Myocyte (in vitro differentiated cells): ENCODE results near the gene ZNF35. TPM values are rescaled to one million over a fixed set of nuclear protein-coding genes. Genes with fewer than 3 reads are reported as not detected.
"Not testable (repeated sequence)": the region's sequence is repeated elsewhere in the genome, so short reads cannot be mapped to it uniquely, and the experiment has no call there.

Experiments
- DNase-seq: peaks from one replicate; pipeline ENCODE4 v3.0.0-alpha.2; 2012; ENCODE audit warnings: low read depth
- polyA plus RNA-seq: library from polyadenylated mRNA; unstranded; fragments of >200 nt; gene quantifications from one replicate; pipeline ENCODE4 v1.2.1, GENCODE V29; 2012; ENCODE audit warnings: missing spikeins
- total RNA-seq: library from RNA; depleted of rRNA; stranded (reverse); fragments of >200 nt; gene quantifications from 2 replicates; pipeline ENCODE4 v1.2.3, GENCODE V29; 2014

Gene ZNF35
- 15.3 and 18.7 TPM in 2 replicates for total RNA-seq
- 5.8 TPM for polyA plus RNA-seq

DNA sequence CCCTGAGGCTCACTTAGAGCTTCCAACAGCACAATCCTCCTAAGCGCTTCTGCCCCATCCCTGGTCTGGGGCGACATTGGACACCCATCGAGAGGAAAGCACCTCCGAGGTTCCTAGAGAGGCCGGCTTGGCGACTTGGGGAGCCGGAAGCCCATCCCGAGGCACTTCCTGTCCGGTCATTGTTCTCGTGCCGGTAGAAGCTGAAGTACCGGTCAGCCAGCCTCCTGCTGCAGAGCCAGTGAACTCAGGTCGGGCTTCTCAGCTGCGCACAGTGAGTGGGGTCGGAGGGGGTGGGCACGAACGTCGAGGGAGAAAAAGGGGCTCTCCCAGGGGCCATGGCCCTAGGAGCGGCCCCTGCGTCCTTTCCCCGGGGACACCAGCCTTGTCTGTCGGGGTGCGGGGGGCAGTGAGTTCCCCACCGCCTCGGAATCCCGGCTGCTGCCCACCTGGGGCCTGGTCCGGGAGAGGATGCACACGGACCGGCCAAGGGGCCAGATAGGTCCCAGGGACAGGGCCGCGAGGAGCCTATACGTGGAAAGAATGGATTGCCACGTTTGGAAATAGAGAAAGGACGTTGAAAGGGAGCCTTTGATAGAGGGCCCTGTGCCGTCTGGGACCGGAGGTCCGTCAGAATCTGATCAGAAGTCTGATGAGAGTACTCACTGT is at the start of gene ZNF35:
TSS of gene ZNF35 (plus strand) at position 169 of the 666 bp plus-strand sequence. CDS start 2,336 bp downstream, outside the sequence.
- DNase-seq: peak; percentile 92

DNA sequence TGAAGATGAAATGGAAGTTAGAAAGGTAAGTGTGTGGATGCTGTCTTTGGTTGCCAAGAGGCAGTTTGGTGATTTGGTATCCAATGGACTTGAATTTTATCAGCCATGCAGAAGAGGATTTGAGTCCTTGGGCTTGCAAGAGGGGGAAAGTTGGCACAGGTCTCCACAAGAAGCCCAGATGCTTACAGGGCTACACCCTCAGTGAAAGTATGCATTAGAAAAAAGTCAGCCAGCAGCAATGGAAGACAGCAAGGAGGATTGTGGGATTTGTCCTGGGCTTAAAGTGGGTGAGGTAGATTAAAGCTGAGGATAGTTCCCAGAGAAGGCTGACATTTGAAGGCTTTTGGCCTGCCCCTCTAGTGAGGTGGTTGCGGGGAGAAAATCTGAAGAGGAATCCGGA is 46.8 kb upstream of the ZNF35 start:
- DNase-seq: no peak

DNA sequence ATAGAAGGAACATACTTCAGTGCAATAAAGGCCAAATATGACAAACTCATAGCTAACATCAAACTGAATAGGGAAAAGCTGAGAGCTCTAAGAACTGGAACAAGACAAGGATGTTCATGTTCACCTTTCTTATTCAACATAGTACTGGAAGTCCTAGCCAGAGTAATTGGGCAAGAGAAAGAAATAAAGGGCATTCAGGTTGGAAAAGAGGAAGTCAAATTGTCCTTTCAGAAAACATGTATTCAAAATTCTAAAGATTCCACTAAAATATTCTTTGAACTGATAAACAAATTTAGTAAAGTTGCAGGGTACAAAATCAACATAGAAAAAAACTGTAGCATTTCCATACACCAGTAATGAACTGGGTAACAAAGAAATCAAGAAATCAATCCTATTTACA is 35.9 kb upstream of the ZNF35 start:
- DNase-seq: no peak

DNA sequence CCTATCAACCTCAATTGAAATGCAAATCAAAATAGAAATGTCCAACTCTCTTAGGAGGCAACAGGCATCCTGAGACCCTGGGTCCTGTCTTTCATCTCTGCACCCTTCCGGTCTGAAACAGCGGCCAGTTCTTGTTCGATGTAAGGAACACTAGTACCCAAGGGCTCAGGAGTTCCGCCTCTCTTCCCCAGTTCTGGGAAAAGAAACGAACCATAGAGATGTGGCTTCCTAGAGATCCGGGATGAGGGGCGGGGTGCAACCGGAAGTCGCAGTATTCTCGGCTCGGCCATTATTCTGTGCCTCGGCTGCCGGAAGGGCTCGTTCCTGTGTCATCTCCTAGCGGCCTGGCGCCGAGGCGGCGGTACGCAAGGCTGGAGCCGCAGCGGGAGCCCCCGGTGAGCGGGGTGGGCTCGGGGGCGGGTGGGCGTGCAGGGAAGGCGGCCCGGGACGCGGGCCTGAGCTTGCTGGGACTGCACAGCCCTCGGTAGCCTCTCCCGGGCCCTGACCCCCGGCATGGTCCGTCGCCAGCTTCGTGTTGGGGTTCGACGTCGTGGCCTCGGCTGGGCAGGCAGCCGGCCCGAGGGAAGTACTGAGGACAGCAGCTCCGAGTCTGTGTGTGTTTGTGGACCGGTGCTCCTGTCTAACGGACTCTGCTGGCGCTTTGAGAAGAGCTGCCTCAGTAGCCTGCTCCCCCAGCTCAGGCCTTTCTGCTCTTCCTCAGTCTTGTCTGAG is 23.6 kb upstream of the ZNF35 start, which contains the start of gene ZNF197:
TSS of gene ZNF197 (plus strand) at position 288 of the 732 bp plus-strand sequence. CDS start 4,119 bp downstream, outside the sequence.
- peak; percentile 95 for DNase-seq

DNA sequence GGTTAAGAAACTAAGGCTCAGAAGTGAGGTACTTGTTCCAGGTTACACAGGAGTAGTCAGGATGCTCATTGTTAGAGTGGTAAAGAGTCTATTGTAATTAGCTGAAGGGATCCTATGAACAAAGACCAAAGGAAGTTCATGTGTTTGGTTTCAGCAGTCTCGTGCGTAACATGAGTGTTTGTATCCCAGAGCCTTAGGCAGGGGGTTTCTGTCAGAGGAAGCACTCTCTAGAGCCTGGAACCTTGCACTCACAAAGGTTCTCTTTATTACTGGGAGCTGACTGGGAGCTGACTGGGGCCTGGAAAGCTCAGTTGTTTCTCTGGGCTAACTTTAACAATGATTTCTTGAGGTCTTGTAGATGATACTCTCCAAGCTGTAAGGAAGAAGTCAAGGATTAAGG is 19.8 kb upstream of the ZNF35 start:
- no peak for DNase-seq

DNA sequence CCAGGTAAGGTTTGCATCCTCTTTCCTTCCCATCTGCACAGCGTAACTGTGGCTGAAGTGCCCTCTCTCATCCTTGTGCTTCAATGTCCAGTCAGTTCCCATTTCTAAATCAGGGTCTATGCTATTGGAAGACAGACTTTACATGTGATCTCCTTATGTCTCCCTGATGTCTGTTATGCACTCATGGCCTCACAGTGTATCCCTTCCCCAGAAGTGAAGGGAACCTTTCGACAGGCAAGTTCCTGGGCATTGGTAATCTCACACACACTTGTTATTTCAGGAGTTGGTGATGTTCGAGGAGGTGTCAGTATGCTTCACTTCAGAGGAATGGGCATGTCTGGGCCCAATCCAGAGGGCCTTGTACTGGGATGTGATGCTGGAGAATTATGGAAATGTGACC is 16.3 kb upstream of the ZNF35 start:
- no peak for DNase-seq

DNA sequence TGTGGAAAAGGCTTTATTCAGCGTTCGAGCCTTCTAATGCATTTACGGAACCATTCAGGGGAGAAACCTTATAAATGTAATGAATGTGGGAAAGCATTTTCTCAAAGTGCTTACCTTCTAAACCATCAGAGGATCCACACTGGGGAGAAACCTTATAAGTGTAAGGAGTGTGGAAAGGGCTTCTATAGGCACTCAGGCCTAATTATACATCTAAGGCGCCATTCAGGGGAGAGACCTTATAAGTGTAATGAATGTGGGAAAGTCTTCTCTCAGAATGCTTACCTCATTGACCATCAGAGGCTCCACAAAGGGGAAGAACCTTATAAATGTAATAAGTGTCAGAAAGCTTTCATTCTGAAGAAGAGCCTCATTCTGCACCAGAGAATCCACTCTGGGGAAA is 6.2 kb upstream of the ZNF35 start:
- no peak for DNase-seq

DNA sequence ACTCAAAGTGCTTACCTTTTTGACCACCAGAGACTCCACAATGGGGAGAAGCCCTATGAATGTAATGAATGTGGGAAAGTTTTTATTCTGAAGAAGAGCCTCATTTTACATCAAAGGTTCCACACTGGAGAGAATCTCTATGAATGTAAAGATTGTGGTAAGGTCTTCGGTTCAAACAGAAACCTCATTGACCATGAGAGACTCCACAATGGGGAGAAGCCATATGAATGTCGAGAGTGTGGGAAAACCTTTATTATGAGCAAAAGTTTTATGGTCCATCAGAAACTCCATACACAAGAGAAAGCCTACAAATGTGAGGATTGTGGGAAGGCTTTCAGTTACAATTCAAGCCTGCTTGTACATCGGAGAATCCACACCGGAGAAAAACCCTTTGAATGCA is 5.5 kb upstream of the ZNF35 start:
- no peak for DNase-seq

DNA sequence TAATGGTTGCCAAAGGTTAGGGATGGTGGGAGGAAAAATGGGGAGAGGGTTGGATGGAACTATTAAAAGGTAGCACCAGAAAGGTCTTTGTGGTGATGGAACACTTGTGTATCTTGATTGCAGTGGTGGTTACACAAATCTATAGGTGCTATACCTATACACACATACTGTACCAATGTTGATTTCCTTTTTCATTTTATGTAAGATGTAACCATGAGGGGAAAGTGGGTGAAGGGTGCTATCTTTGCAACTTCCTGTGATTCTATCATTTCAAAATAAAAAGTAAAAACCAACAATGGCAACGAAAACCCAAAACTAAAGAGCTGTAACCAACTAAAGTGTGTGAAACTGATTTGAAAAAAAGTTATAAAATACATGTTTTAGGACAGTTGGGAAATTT is 761 bp upstream of the ZNF35 start:
- DNase-seq: no peak

DNA sequence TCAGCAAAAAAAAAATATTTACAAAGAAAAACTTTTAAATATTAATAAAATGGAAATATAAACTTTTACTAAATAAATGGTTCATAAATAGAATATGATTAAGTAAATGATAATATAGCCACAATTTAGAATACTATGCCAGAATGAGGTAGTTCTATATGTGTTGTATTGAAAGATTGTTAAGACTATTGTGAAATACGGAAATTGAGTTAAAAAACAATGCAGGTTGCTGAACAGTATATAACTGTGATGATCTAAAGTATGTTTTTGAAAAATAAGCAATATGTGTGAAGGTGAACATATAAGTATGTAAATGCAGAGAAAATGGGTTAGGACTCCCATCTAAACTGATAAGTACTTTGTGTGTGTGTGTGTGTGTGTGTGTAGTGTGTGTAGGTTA is 1.2 kb downstream of the ZNF35 start:
- no peak for DNase-seq

DNA sequence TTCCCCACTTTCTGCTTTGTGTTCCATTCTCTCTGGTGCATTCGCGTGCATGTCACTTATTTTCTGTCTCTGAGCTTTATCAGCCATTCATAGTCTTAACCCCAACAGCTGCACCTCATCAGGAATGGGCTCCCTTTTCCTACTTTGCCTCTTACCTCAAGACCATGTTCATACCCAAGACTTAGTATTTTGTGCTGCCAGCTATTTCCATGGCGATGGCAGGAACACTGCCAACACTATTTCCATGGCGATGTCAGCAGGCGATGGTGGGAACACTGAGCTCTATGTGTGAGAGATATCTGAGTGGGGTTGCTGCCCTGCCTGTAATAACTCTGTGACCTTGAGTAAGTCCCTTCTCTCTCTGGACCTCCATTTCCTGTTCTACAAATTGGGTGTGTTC is 5.5 kb downstream of the ZNF35 start:
- no peak for DNase-seq

DNA sequence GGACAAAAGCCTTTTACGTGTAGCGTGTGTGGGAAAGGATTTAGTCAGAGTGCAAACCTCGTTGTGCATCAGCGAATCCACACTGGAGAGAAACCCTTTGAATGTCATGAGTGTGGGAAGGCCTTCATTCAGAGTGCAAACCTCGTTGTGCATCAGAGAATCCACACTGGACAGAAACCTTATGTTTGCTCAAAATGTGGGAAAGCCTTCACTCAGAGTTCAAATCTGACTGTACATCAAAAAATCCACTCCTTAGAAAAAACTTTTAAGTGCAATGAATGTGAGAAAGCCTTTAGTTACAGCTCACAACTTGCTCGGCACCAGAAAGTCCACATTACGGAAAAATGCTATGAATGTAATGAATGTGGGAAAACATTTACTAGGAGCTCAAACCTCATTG is 10.5 kb downstream of the ZNF35 start:
- DNase-seq: no peak

DNA sequence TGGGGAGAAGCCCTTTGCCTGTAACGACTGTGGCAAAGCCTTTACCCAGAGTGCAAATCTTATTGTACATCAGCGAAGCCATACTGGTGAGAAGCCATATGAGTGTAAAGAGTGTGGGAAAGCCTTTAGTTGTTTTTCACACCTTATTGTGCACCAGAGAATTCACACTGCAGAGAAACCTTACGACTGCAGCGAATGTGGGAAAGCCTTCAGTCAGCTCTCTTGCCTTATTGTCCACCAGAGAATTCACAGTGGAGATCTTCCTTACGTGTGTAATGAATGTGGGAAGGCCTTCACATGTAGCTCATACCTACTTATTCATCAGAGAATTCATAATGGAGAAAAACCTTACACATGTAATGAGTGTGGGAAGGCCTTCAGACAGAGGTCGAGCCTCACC is 10.9 kb downstream of the ZNF35 start:
- no peak for DNase-seq

DNA sequence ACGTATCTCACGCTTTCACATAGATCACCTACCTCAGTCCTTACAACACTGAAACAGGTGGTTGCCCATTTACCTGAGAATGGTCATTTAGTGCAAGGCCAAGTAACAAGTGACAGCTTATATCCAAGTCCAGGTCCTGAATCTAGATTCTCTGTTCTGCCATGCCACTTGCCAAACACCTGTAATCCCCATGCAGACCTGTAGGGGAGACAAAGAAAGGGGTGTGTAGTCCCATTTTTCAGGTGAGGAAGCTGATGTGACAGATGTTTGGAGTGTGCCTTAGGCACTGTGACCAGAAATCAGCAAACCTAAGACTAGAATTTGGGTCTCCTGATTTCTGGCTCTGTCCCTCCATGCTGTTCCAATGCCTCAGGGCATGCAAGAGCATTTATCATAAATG is 12.7 kb downstream of the ZNF35 start:
- no peak for DNase-seq

DNA sequence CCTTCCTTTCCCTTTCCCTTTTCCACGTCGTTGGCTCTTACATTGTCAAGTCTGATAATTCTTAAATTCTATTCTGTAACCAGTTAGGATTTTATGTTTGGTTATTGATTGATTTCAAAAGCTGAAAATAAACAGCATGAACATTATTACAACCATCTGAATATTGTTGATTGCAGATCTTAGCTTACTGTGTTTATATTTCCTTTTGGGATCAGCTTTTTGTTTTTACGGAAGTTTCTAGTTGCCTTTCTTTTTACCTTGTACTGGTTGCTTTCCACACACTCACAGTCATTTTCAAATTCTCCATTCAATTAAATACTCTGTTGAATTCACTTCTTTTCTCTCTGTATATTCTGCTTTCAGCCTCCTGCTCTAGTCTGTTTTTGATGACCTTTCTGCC is 16.6 kb downstream of the ZNF35 start:
- no peak for DNase-seq

DNA sequence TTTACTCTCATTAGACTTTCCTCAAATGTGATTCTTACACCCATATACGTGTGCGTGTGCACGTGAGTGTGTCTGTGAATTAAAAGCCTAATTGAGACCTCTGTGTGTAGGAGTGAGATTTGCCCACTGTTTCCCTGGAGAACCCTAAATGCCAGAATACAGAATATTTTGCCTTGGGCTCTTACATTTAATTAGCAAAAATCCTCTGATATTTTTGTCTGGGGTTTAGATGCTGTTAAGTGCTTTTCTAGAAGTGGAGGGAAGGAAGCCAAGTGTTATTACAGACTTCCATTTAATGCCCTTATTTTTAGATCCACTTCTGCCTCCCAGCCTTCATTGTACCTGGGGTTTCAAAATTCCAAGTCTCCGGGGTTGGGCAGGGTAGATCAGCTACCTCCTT is 17.8 kb downstream of the ZNF35 start:
- DNase-seq: no peak

DNA sequence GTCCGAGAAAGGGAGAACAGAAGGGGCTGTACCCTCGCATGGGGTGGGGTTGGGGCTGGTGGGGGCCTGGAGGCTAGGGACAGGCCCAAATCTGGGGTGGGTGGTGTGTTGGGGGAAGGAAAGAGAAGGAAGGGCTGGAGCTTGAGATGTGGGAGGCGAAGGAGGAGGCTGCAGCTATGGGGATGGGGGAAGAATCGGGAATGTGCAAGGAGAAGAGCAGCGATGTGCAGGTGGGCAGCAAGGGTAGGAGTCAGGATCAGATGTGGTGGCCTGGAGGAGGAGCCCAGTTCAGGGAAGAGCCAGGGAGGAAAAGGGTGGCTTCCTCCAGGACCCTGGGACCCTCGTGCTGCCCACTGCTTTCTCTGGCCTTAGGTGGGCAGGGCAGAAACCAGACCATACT is 21.2 kb downstream of the ZNF35 start:
- DNase-seq: no peak

DNA sequence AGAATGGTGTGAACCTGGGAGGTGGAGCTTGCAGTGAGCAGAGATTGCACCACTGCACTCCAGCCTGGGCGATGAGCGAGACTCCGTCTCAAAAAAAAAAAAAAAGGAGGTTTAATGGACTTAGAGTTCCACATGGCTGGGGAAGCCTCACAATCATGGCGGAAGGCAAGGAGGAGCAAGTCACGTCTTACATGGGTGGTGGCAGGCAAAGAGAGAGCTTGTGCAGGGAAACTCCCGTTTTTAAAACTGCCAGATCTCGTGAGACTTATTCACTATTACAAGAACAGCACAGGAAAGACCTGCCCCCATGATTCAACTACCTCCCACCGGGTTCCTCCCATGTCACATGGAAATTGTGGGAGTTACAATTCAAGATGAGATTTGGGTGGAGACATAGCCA is 24.9 kb downstream of the ZNF35 start:
- DNase-seq: not testable (repeated sequence)

DNA sequence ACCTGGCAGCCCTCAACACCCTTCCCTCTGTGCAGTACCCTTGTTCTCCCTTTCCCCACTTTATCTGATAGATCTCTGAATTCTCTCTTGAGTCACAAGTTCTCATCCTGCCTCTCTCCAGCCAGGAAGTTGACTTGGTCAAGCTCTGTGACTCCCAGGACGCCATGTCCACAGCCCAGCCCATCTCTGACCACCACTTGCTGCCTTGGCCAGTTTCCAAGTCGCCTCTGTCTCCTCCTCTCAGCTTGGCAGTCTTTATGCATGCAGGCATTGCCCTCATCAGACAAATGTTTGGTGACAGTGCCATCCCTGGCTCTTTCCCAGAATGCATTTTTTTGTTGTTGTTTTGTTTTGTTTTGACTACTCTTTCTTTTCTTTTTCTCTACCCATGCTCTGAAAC is 25.7 kb downstream of the ZNF35 start:
- DNase-seq: peak; percentile 64

DNA sequence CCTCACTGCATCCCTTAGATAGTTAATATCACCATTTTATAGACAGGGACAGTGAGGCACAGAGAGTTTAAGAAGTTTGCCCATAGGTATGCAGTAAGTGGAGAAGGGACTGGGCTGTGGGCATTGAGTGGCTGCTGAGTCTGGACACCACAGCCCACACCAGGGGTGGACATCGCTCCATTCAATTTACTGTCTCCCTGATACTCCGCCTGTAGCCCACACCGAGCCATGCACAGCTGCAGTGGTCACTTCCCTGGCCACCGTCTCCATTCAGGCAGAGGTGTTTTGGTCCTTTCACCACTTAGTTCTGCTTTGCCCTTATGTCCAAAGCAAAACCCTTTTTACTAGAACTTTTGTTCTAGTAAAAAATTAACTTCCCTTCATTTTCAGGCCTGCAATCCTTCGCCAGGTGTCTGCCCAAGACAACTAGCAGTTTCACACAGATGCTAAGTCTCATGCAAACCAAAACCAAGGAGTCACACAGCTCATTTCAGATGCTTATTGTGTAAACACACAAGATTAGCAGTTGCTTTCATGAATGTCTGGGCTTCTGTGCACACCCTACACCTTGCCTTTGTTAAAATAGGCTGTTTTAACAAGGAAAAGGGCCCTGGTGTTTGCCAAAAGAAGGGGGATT is 30.1 kb downstream of the ZNF35 start:
- peak; percentile 75 for DNase-seq

DNA sequence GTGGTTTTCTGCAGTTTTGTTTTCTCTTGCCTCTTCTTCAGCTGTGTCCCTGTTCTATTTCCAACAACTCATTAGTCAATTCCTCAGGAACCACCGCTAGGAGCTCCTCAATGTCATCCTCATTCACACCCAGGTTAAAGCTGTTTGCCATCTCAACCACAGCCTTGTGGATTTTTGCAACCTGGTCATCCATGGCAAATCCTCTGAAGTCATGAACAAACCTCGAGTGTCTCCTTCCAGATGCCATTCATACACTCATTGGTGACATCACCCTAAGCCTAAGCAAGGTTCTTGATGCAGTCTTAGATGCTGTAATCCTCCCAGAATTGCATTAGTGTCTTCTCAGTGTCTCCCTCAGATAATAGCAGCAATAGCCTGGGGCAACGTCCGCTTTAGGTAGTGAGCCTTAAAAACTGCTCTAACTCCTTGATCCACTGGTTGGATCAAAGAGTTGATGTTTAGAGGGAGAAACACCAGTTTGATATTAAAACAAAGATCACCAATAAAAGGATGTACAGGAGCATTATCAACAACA is 32.5 kb downstream of the ZNF35 start:
- DNase-seq: peak; percentile 96
